Lung (tissue), 12 donors: ENCODE measurements around the gene RABL6. TPM values are rescaled to one million over a fixed set of nuclear protein-coding genes. Genes with fewer than 3 reads are reported as not detected.
"Not testable (repeated sequence)": the region's sequence is repeated elsewhere in the genome, so short reads cannot be mapped to it uniquely, and the experiment has no call there.

Experiments used
- ATAC-seq: fragments of 200-7000 bp; cut with Tn5 transposase; one replicate; pipeline ENCODE4 v1.9.1; 2020; ENCODE audit warnings: moderate number of reproducible peaks; ENCODE audit not compliant: insufficient read depth, low FRiP score
- DNase-seq, 3 donors: peaks; one replicate each; pipeline ENCODE4 v3.0.0-alpha.2; 2013 to 2017
- H3K27ac ChIP-seq, 2 donors: one replicate each; pipeline ENCODE4 v1.5.1; 2013; ENCODE audit warnings: mild to moderate bottlenecking in 2 of 2, moderate library complexity in 2 of 2, control low read depth in 1 of 2, inconsistent platforms in 1 of 2, low read depth in 1 of 2, low read length in 1 of 2
- H3K27me3 ChIP-seq, 3 donors: one replicate each; pipeline ENCODE4 v1.5.1; 2013; ENCODE audit warnings: low read length in 2 of 3; ENCODE audit not compliant: control insufficient read depth in 3 of 3, insufficient read depth in 3 of 3
- H3K36me3 ChIP-seq, 4 donors: one replicate each; pipeline ENCODE4 v1.5.1; 2013; ENCODE audit warnings: low read length in 4 of 4, mild to moderate bottlenecking in 1 of 4, moderate library complexity in 1 of 4; ENCODE audit not compliant: control insufficient read depth in 4 of 4, insufficient read depth in 4 of 4
- H3K4me1 ChIP-seq, 5 donors: one replicate each; pipeline ENCODE4 v1.5.1; 2013; ENCODE audit warnings: low read length in 5 of 5, mild to moderate bottlenecking in 2 of 5, moderate library complexity in 1 of 5; ENCODE audit not compliant: control insufficient read depth in 5 of 5, insufficient read depth in 5 of 5
- H3K4me3 ChIP-seq: one replicate; pipeline ENCODE4 v1.5.1; 2013; ENCODE audit warnings: mild to moderate bottlenecking, control low read depth, moderate library complexity
- H3K9ac ChIP-seq, 2 donors: one replicate each; pipeline ENCODE4 v1.5.1; 2013; ENCODE audit warnings: low read length in 2 of 2, control low read depth in 1 of 2; ENCODE audit not compliant: insufficient read depth in 1 of 2
- H3K9me3 ChIP-seq, 4 donors: one replicate each; pipeline ENCODE4 v1.5.1; 2013; ENCODE audit warnings: low read length in 3 of 4, mild to moderate bottlenecking in 1 of 4, moderate library complexity in 1 of 4; ENCODE audit not compliant: control insufficient read depth in 4 of 4, insufficient read depth in 3 of 4
- WGBS, 2 donors: extraction: QIAGEN DNeasy Blood & Tissue Kit; methylation state at CpG; one replicate each; pipeline ENCODE4 v1.1.7; 2013; 5-methylcytosine and 5-hydroxymethylcytosine counted together
- polyA plus RNA-seq, 2 donors: library from polyadenylated mRNA; stranded (reverse); fragments of 200-250 nt; gene quantifications; one replicate each; pipeline ENCODE4 v1.2.1, GENCODE V29; 2013
- total RNA-seq, 2 donors: library from RNA; depleted of rRNA in 1 of 2; stranded (reverse); fragments of >200 nt in 1 of 2; gene quantifications; one replicate each; pipeline ENCODE4 v1.2.1, GENCODE V29; 2014 to 2021
- TF ChIP-seq, protein P1 (sequence below): IDR thresholded peaks from 2 replicates; pipeline ENCODE4 v1.5.1; 2012; ENCODE audit warnings: mild to moderate bottlenecking; ENCODE audit errors: control extremely low read depth, extremely low read depth
- donor health status: control.
- donor health status: control.
- donor health status: Bipolar disorder and iron deficiency.
- donor health status: healthy.
- donor health status: DM: yes; HTN: yes; CAD: no.

Gene RABL6
- total and polyA plus RNA-seq, 4 donors, result 36.4 to 87.8 (median 62.2) TPM

- peaks cover 0 to 4% (median 0%) of the 10 kb centered on the region in 4 donors for H3K9me3 ChIP-seq
- no peak overlapping the region for H3K4me3 ChIP-seq
- TF ChIP-seq, protein P1, sequence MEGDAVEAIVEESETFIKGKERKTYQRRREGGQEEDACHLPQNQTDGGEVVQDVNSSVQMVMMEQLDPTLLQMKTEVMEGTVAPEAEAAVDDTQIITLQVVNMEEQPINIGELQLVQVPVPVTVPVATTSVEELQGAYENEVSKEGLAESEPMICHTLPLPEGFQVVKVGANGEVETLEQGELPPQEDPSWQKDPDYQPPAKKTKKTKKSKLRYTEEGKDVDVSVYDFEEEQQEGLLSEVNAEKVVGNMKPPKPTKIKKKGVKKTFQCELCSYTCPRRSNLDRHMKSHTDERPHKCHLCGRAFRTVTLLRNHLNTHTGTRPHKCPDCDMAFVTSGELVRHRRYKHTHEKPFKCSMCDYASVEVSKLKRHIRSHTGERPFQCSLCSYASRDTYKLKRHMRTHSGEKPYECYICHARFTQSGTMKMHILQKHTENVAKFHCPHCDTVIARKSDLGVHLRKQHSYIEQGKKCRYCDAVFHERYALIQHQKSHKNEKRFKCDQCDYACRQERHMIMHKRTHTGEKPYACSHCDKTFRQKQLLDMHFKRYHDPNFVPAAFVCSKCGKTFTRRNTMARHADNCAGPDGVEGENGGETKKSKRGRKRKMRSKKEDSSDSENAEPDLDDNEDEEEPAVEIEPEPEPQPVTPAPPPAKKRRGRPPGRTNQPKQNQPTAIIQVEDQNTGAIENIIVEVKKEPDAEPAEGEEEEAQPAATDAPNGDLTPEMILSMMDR, result no peak
- peaks cover 0 to 9% (median 2%) of the 10 kb centered on the region in 4 donors for H3K36me3 ChIP-seq
- DNase-seq (no peak), ATAC-seq (no peak)
- H3K27me3 ChIP-seq, result no peaks in the 10 kb centered on the region
- H3K27ac ChIP-seq, result no peak overlapping the region
- no peak overlapping the region for H3K9ac ChIP-seq
- WGBS, 2 donors, result 96 to 97% methylated on average over 11 of the region's 11 CpGs
- peaks cover 0 to 10% (median 4%) of the 10 kb centered on the region in 5 donors for H3K4me1 ChIP-seq
These were observed 60.9 kb downstream of the RABL6 start for GRCh38 chr9:136868644-136869043.

DNA sequence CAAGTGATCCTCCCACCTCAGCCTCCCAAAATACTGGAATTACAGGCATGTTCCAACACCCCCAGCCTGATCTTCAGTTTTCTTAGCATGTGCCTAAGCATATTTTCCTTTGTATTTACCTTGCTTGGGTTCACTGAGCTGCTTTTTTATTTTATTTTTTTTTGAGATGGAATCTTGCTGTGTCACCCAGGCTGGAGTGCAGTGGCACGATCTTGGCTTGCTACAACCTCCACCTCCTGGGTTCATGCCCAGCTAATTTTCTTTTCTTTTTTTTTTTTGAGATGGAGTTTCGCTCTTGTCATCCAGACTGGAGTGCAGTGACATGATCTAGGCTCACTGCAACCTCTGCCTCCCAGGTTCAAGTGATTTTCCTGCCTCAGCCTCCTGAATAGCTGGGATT, 61.9 kb downstream of the RABL6 start:
- not testable (repeated sequence) for H3K9me3 ChIP-seq, H3K36me3 ChIP-seq, H3K9ac ChIP-seq, ATAC-seq, H3K27me3 ChIP-seq, DNase-seq, H3K27ac ChIP-seq, H3K4me3 ChIP-seq
- peaks cover 0 to 10% (median 4%) of the 10 kb centered on the region in 5 donors for H3K4me1 ChIP-seq
- WGBS, 2 donors, result 82 to 91% methylated on average over 2 of the region's 2 CpGs

DNA sequence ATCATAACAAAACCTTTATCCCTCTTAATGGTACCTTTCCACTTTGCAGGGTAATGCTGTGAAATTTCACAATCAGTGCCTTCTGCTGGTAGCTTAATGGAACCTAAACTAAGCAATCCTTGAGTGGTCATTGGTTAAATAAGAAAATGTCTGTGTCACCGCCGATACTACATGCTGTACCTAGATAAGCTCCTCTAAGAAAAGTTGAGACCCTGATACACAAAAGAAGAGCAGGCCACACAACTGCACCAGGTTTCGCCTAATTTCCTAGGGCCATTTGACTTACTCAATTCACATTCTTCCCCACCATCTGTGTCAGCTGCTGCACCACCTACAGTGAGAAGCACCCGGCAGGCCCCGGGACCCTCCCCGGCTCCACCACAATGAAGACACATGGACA, 67.4 kb downstream of the RABL6 start:
- Histone ChIP-seq H3K4me3 (no peak overlapping the region), H3K4me1 (no peaks in the 10 kb centered on the region), H3K9me3 (peaks cover 0 to 4% (median 0%) of the 10 kb centered on the region in 4 donors), H3K27ac (no peak overlapping the region), H3K36me3 (no peaks in the 10 kb centered on the region), H3K27me3 (no peaks in the 10 kb centered on the region), H3K9ac (no peak overlapping the region)
- DNase-seq (no peak), ATAC-seq (no peak)
- WGBS, 2 donors, result 95% methylated on average over 6 of the region's 6 CpGs
- TF ChIP-seq, protein P1, result no peak

DNA sequence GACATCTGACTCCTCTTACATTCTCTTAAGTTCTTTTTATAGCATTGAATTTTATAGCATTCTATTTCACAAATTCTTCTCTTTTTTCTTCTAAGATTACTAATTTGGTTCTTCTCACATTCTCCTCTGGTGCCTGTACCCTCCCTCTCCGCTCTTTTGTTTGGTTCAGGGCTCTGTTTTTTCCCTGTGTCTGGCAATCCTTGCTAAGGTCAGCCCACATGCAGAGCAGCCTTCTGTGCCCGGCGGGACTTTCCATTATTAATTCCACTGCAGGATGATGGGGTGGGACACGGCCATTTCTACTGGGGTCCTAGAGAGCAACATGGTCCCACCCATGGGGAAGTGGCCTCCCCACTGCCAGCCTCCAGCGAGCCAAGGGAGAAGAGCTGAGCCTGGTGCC, 68.7 kb downstream of the RABL6 start:
- DNase-seq, result no peak
- Histone ChIP-seq H3K9me3 (peaks cover 0 to 4% (median 0%) of the 10 kb centered on the region in 4 donors), H3K36me3 (no peaks in the 10 kb centered on the region), H3K27me3 (no peaks in the 10 kb centered on the region), H3K27ac (no peak overlapping the region), H3K9ac (no peak overlapping the region), H3K4me1 (no peaks in the 10 kb centered on the region), H3K4me3 (no peak overlapping the region)
- 86 to 93% methylated on average over 5 of the region's 5 CpGs for WGBS, 2 donors
- ATAC-seq, result no peak
- TF ChIP-seq, protein P1, result no peak
